Thyroid gland (tissue), 4 donors: ENCODE measurements around the gene FERMT1.

Experiments used
- POLR2A ChIP-seq, 2 donors: fragments of 450-650 bp; IDR thresholded peaks; one replicate each; pipeline ENCODE4 v1.6.1; 2017; ENCODE audit warnings: antibody characterized with exemption in 2 of 2, mild to moderate bottlenecking in 2 of 2, moderate library complexity in 1 of 2
- TF ChIP-seq, protein P1 (sequence below), 6 experiments: fragments of 200-600 bp in 3 of 6; fragments of 450-650 bp in 3 of 6; sonication (generic) in 3 of 6; IDR thresholded peaks; one replicate each; pipeline ENCODE4 v1.5.1; 2016 to 2019; ENCODE audit warnings: antibody characterized with exemption in 6 of 6, mild to moderate bottlenecking in 2 of 6, inconsistent platforms in 1 of 6, moderate library complexity in 1 of 6

DNA sequence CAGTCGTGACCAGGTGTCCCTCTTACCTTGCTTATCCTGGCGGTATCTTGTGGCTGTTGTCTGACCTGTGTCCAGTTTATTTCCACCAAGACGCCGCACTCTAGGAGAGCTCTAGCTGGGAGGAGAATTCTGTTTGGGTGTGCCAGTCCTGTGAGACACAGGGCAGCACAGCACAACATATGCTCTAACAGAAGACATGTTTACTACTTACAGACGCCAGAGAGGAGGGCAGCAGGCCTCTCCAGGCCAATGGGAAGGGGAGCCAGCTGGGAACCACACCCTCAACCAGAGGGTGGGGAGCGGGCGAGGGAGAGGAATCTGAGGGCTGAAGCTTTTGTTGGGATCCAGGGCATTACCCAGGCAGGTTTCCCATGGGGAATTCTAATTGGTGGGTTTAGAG, 25.2 kb upstream of the FERMT1 start:
- TF ChIP-seq, protein P1, sequence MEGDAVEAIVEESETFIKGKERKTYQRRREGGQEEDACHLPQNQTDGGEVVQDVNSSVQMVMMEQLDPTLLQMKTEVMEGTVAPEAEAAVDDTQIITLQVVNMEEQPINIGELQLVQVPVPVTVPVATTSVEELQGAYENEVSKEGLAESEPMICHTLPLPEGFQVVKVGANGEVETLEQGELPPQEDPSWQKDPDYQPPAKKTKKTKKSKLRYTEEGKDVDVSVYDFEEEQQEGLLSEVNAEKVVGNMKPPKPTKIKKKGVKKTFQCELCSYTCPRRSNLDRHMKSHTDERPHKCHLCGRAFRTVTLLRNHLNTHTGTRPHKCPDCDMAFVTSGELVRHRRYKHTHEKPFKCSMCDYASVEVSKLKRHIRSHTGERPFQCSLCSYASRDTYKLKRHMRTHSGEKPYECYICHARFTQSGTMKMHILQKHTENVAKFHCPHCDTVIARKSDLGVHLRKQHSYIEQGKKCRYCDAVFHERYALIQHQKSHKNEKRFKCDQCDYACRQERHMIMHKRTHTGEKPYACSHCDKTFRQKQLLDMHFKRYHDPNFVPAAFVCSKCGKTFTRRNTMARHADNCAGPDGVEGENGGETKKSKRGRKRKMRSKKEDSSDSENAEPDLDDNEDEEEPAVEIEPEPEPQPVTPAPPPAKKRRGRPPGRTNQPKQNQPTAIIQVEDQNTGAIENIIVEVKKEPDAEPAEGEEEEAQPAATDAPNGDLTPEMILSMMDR (IDR thresholded peaks at IDR 0.05), result no peak
- no peak for TF ChIP-seq POLR2A (IDR thresholded peaks at IDR 0.05)
